ENCODE results near the gene COG2. TPM values are rescaled to one million over a fixed set of nuclear protein-coding genes. Genes with fewer than 3 reads are reported as not detected.
A peak's percentile ranks its signal among the peaks of the same experiment; 100 is the strongest.

COG2 gene
- total and polyA plus RNA-seq, 10 donors, result 13.1 to 41.6 (median 29.4) TPM

- intact Hi-C loops (cut with DNase I; ENCODE audit: low total_unique reads), result no loop called here
- Histone ChIP-seq H3K9me3 (no peaks in the 10 kb centered on the region), H3K36me3 (no peaks in the 10 kb centered on the region), H3K4me1 (no peaks in the 10 kb centered on the region), H3K27me3 (replicated peaks in 1 of 7) (peaks cover 0 to 10% (median 0%) of the 10 kb centered on the region in 7 donors), H3K27ac (no peak overlapping the region), H3K4me3 (no peak overlapping the region)
- DNase-seq, result no peak
- WGBS, 5 donors, result 85 to 97% (median 88%) methylated on average over 2 of the region's 2 CpGs
- TF ChIP-seq POLR2AphosphoS5 (IDR thresholded peaks at IDR 0.05), result no peak
- TF ChIP-seq POLR2A (IDR thresholded peaks at IDR 0.05), result no peak
- TF ChIP-seq, protein P1, sequence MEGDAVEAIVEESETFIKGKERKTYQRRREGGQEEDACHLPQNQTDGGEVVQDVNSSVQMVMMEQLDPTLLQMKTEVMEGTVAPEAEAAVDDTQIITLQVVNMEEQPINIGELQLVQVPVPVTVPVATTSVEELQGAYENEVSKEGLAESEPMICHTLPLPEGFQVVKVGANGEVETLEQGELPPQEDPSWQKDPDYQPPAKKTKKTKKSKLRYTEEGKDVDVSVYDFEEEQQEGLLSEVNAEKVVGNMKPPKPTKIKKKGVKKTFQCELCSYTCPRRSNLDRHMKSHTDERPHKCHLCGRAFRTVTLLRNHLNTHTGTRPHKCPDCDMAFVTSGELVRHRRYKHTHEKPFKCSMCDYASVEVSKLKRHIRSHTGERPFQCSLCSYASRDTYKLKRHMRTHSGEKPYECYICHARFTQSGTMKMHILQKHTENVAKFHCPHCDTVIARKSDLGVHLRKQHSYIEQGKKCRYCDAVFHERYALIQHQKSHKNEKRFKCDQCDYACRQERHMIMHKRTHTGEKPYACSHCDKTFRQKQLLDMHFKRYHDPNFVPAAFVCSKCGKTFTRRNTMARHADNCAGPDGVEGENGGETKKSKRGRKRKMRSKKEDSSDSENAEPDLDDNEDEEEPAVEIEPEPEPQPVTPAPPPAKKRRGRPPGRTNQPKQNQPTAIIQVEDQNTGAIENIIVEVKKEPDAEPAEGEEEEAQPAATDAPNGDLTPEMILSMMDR (IDR thresholded peaks at IDR 0.05 in 8 of 11, conservative IDR thresholded peaks at IDR 0.05 in 3 of 11), result no peak
These were observed 14.5 kb upstream of the COG2 start for GRCh38 chr1:230627767-230628166.

- Histone ChIP-seq H3K4me3 (no peak overlapping the region), H3K4me1 (no peaks in the 10 kb centered on the region)
- TF ChIP-seq, protein P1 (IDR thresholded peaks at IDR 0.05 in 8 of 11, conservative IDR thresholded peaks at IDR 0.05 in 3 of 11), result no peak
- TF ChIP-seq POLR2AphosphoS5 (IDR thresholded peaks at IDR 0.05), result no peak
These were observed 12.8 kb upstream of the COG2 start for GRCh38 chr1:230629511-230629910.

DNA sequence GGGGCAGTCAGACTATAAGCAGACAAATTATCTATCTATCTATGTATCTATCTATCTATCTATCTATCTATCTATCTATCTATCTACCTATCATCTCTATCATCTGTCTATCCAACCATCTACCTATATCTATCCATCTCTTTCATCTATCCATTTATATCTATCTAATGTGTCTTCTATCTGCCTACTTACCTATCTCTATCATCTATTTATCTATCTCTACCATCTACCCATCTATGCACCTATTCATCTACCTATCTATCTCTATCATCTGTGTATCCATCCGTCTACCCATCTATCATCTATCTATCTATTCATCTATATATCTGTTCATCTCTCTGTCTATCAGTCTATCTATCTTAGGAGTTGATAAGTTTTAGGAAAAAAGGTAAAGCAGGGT lies 10.8 kb upstream of the COG2 start:
- TF ChIP-seq POLR2AphosphoS5 (IDR thresholded peaks at IDR 0.05) (no peak), POLR2A (IDR thresholded peaks at IDR 0.05) (no peak)
- TF ChIP-seq, protein P1 (IDR thresholded peaks at IDR 0.05 in 8 of 11, conservative IDR thresholded peaks at IDR 0.05 in 3 of 11), result no peak
- no peaks in the 10 kb centered on the region for H3K4me1 ChIP-seq
- 79 to 95% (median 84%) methylated on average over 1 of the region's 1 CpG for WGBS, 5 donors
- no peak overlapping the region for H3K27ac ChIP-seq
- peaks cover 0 to 15% (median 4%) of the 10 kb centered on the region in 7 donors for H3K27me3 ChIP-seq (replicated peaks in 1 of 7)
- H3K9me3 ChIP-seq, result no peaks in the 10 kb centered on the region
- H3K4me3 ChIP-seq, result no peak overlapping the region
- intact Hi-C loops (cut with DNase I; ENCODE audit: low total_unique reads), result no loop called here
- no peaks in the 10 kb centered on the region for H3K36me3 ChIP-seq
- DNase-seq, result no peak

More at GRCh38 chr1:230629511-230629910, 12.8 kb upstream of the COG2 start:
- Histone ChIP-seq H3K9me3 (no peaks in the 10 kb centered on the region), H3K27ac (no peak overlapping the region), H3K36me3 (no peaks in the 10 kb centered on the region), H3K27me3 (replicated peaks in 1 of 7) (peaks cover 0 to 5% (median 0%) of the 10 kb centered on the region in 7 donors)
- intact Hi-C loops (cut with DNase I; ENCODE audit: low total_unique reads), result no loop called here
- DNase-seq, result no peak

DNA sequence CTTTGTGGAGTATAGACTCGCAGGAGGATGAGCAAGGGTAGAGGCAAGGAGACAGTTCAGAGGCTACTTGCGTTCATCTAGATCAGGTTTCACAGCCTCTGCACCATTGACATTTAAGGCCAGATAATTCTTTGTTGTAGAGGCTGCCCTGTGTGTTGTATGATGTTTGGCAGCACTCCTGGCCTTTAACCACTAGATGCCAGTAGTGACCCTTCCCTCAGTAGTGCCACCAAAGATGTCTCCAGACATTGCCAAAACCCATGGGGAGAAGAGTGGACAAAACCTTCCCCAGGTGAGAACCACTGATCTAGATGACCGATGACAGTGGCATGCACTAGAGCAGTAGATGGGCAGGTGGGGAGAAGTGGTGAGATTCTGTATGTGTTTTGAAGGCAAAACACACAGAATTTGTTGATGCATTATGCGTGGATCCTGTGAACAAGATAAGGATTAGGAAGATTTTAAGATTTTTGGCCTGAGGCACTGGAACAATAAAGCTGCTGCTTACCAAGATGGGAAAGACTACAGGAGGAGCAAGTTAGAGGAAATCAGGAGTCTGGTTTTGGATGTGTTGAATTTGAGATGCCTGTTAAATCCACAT lies 9.9 kb upstream of the COG2 start:
- peaks cover 0 to 18% (median 8%) of the 10 kb centered on the region in 7 donors for H3K27me3 ChIP-seq (replicated peaks in 1 of 7)
- no peaks in the 10 kb centered on the region for H3K9me3 ChIP-seq
- intact Hi-C loops (cut with DNase I; ENCODE audit: low total_unique reads), result no loop called here
- WGBS, 5 donors, result 59 to 74% (median 67%) methylated on average over 4 of the region's 4 CpGs
- H3K27ac ChIP-seq, result no peak overlapping the region
- H3K4me1 ChIP-seq, result no peaks in the 10 kb centered on the region
- no peak for TF ChIP-seq POLR2A (IDR thresholded peaks at IDR 0.05)
- TF ChIP-seq POLR2AphosphoS5 (IDR thresholded peaks at IDR 0.05), result no peak
- TF ChIP-seq, protein P1 (IDR thresholded peaks at IDR 0.05 in 8 of 11, conservative IDR thresholded peaks at IDR 0.05 in 3 of 11), result peak in 4 of 11 experiments; percentile 16 to 43 (median 36)
- no peak overlapping the region for H3K4me3 ChIP-seq
- no peak for DNase-seq
- H3K36me3 ChIP-seq, result no peaks in the 10 kb centered on the region

All from spleen (tissue), 11 donors.